Stimulated activated CD4-positive, alpha-beta T cell treated with anti-CD3 and anti-CD28 coated beads, Interleukin-2, amount 100 ng/mL, for 24 hours (primary cell): Measurements from ENCODE around the gene MAGI2.
"Not testable (repeated sequence)": the region's sequence is repeated elsewhere in the genome, so short reads cannot be mapped to it uniquely, and the experiment has no call there.

ENCODE experiments used
- DNase-seq, 2 donors: peaks; one replicate each; pipeline ENCODE4 v3.0.0-alpha.2; 2020

The MAGI2 gene

GRCh38 chr7:78605119-78605518 lies 848.3 kb downstream of the MAGI2 start:
- no peak for DNase-seq

DNA sequence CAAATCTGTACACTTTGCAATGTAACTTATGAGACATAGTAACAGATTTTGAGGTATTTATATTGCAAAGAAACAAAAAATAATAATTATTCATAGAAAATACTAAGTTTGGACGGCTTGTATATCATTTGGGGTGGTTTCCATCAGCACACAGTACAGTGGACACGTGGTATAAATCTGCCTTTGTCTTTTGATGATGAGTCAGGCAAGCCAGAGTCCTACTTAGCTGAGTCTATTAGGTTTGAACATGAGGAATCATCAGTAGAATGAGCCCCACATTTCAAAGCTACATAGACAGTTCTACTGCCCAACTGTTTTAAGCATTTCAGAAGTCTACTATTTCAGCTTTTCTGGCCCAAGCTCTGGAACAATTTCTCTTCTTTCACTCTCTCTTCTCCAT lies 851.7 kb downstream of the MAGI2 start:
- no peak for DNase-seq

DNA sequence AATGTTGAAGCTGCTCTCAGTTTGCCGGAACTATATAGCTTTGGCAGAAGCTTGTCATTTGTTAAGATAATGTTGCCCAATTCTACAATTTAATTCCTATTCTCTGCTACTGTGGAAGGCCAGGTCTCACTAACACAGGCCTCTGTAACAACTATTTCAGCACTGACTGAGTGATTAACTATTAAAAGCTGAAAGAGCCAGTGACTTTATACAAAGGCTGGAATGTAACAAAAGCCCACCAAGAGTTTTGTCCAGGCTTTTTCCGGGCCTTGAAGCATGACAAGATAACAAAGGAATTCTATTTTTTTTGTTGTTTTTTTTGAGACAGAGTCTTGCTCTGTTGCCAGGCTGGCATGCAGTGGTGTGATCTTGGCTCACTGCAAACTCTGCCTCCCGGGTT lies 859.3 kb downstream of the MAGI2 start:
- DNase-seq: no peak

GRCh38 chr7:78588393-78588792 lies 865.1 kb downstream of the MAGI2 start:
- DNase-seq: no peak

DNA sequence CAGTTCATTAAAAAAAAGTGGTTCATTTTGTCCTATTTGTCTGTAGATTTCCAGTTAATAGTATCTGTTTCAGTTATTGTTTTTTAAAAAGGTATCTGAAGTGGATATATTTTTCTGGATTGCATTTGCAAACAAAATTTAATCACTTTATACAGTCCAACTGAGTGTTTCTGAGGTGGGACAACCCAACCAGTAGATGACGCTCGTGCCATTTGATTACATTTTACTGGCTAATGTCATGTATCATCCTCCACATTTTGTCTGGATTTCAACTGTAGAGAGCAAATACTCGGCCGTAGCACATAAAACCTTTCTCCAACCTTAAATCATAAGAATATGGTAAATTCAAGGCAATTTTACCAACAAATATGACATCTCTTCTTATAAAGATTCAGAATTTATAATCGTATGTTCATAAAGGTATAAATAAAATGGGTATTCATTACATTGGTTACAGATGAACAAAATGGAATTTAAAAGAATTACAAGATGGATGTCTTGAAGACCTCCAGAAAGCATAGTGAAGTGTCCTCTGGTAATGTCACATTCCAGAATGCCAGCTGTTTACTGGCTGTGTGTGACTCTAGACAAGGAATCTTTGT lies 865.9 kb downstream of the MAGI2 start:
- no peak for DNase-seq

- DNase-seq: no peak
These were observed 867.5 kb downstream of the MAGI2 start for GRCh38 chr7:78585980-78586379.

DNA sequence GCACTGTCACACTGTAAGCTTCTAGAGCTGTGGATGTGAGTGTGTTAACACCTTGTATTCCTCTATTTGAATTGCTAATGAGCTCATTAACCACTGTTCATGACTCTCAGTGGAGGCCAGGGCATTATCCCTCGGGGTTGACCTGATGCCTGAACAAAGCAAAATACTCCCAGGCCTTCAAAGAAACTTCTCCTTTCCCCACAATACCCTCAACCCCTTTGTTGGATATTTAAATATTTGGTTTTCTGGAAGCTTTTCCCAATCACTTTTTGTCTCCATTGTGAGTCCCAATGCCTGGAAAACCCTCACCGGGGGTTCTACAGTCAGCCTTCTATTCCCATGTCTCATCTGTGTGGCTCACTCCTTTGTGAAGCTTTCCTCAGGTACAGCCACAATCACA lies 874.8 kb downstream of the MAGI2 start:
- no peak for DNase-seq

DNA sequence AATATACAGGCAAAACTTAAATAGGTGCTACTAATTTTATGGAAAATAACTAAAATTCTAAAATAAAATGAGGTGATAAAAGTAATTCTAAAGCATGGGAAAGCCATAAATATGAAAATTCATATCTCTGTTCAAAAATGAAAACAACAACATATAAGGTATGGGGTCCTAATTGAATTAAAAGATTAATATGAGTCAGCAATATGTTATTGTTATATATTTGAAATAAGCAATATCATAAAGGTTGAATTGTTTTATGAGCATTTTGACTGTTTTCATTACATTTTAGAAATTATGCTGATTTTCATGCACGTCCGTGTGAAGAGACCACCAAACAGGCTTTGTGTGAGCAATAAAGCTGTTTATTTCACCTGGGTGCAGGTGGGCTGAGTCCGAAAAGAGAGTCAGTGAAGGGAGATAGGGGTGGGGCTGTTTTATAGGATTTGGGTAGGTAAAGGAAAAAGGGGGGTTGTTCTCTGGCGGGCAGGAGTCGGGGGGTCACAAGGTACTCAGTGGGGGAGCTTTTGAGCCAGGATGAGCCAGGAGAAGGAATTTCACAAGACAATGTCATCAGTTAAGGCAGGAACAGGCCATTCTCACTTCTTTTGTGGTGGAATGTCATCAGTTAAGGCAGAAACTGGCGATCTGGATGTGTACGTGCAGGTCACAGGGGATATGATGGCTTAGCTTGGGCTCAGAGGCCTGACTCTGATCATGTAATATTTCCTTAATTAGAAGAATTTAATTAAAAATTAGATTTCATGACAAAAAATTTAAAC lies 876.1 kb downstream of the MAGI2 start:
- not testable (repeated sequence) for DNase-seq

DNA sequence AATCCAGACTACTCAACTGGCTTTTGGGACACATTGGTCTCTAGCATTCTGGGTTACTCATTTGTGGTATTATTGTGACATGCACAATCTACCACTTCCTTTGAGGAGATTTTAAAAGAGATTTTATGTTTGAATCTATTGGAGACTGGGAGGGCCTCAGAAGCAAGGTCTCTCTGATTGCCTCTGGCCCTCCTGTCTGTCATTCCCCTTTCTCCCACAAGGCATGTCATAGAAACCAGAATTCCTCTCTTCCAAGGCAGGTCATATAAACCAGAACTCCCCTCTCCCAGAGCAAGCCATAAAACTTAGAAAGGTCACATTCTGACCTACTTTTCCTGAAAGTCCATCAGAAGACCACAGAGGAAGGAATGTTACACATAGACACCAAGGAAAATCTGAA lies 877.2 kb downstream of the MAGI2 start:
- no peak for DNase-seq

- no peak for DNase-seq
These were observed 882.2 kb downstream of the MAGI2 start for GRCh38 chr7:78571292-78571691.

DNA sequence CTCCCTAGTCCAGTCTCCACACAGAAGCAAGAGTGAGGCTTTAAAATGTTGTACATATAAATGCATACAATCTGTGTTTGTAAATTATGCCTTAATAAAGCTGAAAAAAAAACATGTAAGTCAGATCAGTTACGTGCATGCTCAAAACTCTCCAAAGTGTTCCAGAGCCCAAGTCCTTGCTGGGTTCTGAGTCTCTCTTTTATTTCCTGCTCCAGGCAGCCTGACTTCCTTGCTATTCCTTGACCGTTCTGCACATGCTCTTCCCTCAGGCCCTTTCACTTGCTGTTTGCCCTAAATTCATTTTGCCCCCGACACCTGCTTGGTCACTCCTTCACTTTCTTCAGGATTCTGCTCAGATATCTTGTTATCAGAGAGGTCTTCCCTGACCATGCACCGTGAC lies 884.8 kb downstream of the MAGI2 start:
- DNase-seq: no peak

DNA sequence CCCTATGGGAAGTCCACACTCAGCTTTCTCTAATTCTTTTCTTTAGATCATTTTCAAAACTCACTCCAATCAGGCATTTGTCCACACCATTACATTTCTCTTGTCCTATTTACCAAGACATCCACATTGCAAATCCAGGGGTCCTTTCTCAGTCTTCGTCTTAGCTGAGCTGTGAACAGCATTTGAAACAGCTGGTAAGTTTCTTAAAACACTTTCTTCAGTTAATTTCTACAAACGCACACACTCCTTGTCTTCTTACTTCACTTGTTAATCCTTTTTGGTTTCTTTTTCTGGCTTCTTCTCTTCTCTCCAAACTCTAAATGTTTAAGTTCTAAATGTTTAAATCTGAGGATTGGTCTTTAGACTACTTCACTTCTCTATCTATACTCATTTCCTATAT lies 885.6 kb downstream of the MAGI2 start:
- DNase-seq: no peak

- DNase-seq: no peak
These were observed 887.7 kb downstream of the MAGI2 start for GRCh38 chr7:78565784-78566183.

DNA sequence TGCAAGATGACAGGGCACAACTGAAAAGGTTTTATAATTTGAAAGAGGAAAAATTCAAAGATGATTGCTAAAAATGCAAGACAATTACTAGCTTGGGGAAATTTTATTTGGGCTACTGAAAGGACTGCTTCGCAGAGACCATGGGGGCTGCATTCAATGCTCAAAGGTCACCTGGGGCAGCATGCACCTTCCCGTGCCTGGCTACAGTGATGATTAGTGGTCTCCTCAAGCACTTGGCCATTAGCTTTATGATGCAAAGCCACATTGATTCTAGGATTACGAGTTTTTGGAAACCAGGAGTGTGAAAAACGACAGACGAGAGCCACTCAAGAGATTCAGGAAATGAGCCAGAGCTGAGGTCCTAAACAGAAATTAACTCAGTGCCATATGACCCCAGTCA lies 890.3 kb downstream of the MAGI2 start:
- no peak for DNase-seq

GRCh38 chr7:78562191-78562590 lies 891.3 kb downstream of the MAGI2 start:
- DNase-seq: no peak

DNA sequence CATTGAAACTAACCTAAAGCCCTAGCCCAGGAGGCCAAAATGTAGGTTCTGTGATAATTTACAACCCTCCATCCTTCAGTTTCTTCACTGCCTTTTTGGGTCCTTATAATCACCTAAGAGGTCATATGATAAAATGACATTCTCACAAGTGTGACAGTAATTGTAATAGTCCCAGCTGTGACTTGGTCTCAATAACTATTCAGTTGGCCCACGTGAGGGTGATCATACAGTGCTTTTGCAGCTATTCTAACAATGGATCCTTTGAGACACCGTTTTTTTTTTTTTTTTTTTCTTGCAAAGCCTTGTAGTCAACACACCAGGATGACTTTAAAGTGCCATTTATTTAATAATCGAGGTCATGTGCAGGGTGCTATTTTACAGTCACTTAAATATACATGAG lies 894.9 kb downstream of the MAGI2 start:
- no peak for DNase-seq

DNA sequence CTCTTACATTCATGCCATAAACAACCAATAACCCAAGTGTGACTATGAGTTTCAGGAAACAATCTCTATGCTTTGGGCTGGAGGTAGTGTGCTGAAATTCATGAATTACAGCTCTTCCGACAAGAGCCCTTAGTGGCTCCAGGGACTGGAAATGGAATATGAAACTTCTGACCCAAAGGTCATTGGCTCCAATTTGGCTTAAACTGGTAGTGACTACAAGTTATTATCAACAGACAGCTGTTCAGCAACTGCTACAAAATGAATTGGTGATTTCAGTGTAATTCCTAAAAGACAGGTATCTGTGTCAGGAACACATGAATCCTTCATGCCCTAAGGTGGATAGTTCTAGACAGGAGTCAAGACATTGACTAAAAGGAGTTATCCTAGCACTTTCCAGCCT lies 909.5 kb downstream of the MAGI2 start:
- DNase-seq: no peak

GRCh38 chr7:78542981-78543380 lies 910.5 kb downstream of the MAGI2 start:
- no peak for DNase-seq

GRCh38 chr7:78542541-78542940 lies 910.9 kb downstream of the MAGI2 start:
- no peak for DNase-seq

DNA sequence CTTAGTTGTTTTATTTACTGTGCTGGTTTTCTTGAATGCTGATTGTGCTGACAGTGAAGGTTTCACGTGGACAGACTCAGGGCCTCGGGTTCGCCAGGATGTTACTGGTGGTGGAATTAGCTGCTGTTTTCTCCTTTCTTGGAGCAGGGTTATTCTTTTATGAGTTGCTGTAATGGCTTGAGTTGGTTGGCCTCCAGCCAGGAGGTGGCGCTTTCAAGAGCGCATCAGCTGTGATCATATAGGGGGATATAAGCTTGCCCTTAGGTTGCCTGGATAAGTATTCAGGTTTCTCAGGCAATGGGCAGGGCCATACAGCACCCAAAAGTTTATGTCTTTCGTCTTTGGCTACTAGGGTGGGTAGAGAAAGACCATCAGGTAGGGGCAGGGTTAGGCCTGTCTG lies 913.6 kb downstream of the MAGI2 start:
- DNase-seq: no peak

DNA sequence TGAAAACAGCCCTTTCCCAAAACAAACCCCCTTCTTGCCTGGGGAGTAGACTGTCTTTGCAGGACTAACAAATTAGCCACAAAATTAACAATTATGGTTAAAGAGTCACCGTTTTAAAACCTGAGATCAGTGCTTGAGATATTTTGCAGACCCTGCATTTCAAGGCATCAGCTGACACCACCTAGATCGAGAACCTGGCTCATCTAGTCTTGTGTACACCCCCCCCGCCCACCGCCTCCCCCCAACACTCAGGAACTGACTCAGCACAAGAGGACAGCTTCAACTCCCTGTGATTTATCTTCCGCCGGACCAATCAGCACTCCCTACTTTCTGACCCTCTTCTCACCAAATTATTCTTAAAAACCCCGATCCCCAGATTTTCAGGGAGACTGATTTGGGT lies 917.8 kb downstream of the MAGI2 start:
- DNase-seq: no peak

- no peak for DNase-seq
These were observed 923.1 kb downstream of the MAGI2 start for GRCh38 chr7:78530351-78530750.

DNA sequence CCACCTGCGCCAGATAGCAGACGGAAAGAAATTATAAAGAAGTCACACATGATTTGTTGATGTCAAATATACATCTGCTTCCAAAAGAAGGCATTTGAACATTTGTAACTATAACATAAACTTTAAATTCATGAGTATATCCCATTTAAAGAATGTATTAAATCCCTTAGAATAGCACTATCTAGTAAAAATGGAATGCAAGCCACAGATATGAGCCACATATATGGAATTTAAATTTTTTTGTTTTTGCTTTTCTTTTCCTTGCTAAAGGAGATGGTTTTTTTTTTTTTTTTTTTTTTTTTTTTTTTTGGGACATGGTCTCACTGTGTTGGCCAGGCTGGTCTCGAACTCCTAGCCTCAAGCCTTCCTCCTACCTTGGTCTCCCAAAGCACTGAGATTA lies 924.1 kb downstream of the MAGI2 start:
- no peak for DNase-seq

- no peak for DNase-seq
These were observed 924.5 kb downstream of the MAGI2 start for GRCh38 chr7:78528964-78529363.

DNA sequence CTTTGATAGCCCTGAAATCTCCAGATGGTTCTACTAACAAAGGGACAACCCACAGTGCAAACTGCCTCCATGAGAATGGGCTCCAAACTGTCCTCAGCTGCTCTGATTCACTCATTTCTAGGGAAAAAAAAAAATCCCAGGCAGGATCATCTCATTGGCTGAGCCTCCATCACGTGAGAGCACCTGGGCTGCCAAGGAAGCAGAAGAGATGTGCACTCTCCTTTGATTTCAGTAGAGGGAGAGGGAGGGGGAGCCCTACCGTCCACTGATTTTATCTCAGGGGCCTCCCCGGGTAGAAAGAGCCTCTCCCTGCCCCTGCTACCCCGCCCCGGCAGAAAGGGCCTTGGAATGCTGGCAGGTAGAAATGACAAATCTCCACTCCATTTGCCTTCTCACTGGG lies 929.5 kb downstream of the MAGI2 start:
- DNase-seq: no peak
